Cardiac fibroblast (primary cell): ENCODE measurements around the gene MGMT.

Experiments used
- DNase-seq, 2 donors: peaks; one replicate each; pipeline versions ENCODE4 v3.0.0 to v3.0.0-alpha.2; 2010; ENCODE audit warnings: low read depth in 2 of 2
- H3K4me3 ChIP-seq, 2 donors: replicated peaks in 1 of 2; 1 replicate in 1 of 2; 2 replicates in 1 of 2; pipeline ENCODE4 v1.5.1; 2011; ENCODE audit warnings: low read depth in 2 of 2, low read length in 2 of 2, mild to moderate bottlenecking in 2 of 2, moderate library complexity in 1 of 2
- CTCF ChIP-seq: IDR thresholded peaks from one replicate; pipeline ENCODE4 v1.5.1; 2011; ENCODE audit warnings: low read depth, mild to moderate bottlenecking, low read length, inconsistent platforms

MGMT gene

GRCh38 chr10:129497013-129497412, 30.0 kb downstream of the MGMT start:
- DNase-seq = no peak
- no peak for TF ChIP-seq CTCF
- H3K4me3 ChIP-seq = no peak overlapping the region

- no peak for TF ChIP-seq CTCF
- H3K4me3 ChIP-seq = no peak overlapping the region
- DNase-seq = no peak
Observed at GRCh38 chr10:129498680-129499079, 31.6 kb downstream of the MGMT start.

GRCh38 chr10:129500617-129501339, 33.7 kb downstream of the MGMT start:
- DNase-seq = no peak
- no peak overlapping the region for H3K4me3 ChIP-seq
- no peak for TF ChIP-seq CTCF

GRCh38 chr10:129501652-129502436, 34.8 kb downstream of the MGMT start:
- TF ChIP-seq CTCF = no peak
- no peak overlapping the region for H3K4me3 ChIP-seq
- no peak for DNase-seq

- DNase-seq = no peak
- TF ChIP-seq CTCF = no peak
- H3K4me3 ChIP-seq = no peak overlapping the region
Observed at GRCh38 chr10:129502448-129502847, 35.4 kb downstream of the MGMT start.

GRCh38 chr10:129505500-129506075, 38.5 kb downstream of the MGMT start:
- TF ChIP-seq CTCF = no peak
- DNase-seq = no peak
- no peak overlapping the region for H3K4me3 ChIP-seq
